Measurements from ENCODE around the gene MBOAT1.
A peak's percentile ranks its signal among the peaks of the same experiment; 100 is the strongest.
"Not testable (repeated sequence)": the region's sequence is repeated elsewhere in the genome, so short reads cannot be mapped to it uniquely, and the experiment has no call there.

Gene MBOAT1

DNA sequence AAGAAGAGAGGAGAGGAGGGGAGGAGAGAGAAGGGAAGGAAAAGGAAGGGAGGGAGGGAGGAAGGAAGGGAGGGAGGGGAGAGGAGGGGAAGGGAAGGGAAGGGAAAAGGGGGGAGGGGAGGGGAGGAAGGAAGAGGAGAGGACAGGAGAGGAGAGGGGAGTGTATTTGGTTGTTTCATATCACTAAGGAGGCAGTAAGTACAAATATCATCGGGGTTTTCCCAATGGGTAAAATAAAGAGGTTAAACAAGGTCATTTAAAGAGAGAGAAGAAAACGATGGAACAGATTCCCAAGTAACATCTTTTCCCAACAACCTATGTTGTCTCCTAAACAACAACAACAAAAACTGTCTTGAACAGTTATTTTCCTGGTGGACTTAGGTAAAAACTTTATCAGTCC is 43.6 kb downstream of the MBOAT1 start:
- DNase-seq: no peak

DNA sequence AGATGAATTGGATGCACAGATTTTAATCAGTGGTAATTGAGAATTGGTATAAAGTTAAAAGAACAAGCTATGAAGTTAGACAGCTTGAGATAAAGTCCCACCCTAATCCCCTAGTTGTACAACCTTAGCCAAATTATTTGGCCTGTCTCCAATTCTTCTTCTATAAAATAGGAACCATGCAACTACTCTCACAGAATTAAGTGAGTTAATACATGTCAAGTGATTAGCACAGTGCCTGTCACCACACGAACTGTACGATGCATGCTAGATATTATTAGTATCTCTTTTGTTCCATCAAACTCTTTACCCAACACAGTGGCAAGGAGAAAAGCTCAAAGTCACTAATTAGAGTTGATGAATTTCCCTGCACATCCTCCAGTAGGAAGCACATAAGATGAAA is 44.7 kb downstream of the MBOAT1 start:
- DNase-seq: no peak

DNA sequence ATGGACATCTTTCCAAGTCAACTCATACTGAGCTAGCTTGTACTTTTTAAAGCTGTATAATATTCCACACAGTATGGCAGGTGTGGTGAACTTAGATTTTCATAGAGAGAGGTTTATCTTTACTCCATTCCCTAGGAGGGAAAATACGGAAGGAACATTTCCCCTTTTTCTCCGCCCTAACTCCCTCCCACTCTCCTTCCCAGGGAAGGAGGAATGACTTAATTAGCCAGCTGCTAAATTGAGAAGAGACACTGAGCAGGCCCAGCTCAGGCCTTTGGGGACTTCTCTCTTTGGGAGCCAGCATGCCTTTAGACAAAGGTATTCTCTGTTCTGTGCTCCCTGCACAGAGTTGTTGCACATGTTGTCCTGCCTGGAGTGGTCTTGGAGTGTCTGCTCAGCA is 46.1 kb downstream of the MBOAT1 start:
- DNase-seq: no peak

DNA sequence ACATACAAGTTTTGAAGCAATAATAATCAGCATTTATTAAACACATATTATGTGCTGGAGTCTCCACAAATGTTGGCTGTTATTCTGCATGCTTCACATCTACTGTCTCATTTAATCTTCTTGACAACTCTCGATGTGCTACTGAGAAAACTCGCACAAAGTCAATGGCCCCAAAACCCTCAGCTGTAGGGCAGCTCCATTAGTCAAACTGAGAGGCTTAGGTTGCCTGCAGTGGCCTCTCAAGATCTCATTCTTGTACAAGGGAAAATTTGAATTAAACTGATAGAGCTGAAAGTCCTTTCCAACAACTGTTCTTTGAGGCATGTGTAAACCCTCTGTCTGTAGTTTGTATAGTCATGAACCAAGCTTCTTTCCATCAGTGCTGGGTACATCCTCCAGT is 49.8 kb downstream of the MBOAT1 start:
- DNase-seq: no peak

DNA sequence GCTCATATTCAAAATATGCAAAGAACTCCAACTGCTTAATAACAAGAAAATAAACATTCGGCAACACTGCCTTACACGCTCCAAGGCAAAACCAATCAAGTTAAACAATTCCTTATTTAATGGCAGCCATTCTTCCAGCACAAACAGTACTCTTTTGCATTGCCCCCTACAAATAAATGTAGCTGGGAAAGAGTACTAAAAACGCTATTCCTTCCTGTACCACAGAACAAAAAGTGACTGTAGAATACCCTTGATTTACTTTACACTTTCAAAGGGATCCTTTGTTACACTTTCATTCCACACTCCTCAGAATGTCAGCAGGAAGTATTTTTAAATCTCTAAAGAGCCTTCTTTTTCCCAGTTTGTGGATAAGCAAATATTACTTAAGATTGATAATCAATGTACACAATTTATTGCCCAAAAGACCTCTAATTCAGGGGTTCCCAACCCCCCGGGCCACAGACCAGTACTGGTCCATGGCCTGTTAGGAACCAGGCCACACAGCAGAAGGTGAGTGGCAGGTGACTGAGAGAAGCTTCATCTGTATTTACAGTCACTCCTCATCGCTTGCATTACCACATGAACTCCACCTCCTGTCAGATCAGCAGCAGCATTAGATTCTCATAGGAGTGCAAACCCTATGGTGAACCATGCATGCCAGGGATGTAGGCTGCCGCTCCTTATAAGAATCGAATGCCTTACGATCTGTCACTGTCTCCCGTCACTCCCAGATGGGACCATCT is 51.6 kb downstream of the MBOAT1 start:
- DNase-seq: no peak

DNA sequence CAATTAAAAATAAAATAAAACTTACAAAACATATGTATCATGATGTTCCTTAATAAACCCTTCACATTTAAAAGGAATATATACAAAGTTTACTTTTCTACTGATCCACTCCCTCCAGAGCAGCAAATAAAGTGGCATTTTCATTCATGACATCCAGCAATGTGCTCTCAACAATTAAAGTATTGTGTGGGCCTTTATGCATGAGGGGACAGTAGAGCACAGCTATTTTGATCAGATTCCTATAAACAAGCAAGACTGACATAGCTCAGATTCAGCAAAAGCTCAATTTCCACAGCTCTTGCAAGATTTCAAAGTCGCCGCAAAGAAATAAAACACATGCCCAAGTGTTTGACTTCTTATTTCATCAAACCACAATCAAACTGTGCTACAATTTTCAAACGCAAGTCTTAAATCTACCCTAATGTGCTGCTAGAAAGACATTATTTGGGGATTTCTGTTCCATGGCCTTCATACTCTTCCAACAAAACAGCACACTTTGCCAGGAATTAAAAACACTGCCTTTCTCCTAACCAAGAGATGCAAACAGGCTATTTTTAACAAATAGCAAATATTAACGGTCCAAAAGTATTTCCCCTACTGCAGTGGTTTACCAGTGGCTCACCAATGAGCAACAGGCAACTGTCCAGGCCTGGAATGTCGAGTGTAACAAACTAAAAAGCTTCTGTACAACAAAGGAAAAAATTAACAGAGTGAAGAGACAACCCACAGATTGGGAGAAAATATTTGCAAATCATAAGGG is 52.3 kb downstream of the MBOAT1 start:
- no peak for DNase-seq

DNA sequence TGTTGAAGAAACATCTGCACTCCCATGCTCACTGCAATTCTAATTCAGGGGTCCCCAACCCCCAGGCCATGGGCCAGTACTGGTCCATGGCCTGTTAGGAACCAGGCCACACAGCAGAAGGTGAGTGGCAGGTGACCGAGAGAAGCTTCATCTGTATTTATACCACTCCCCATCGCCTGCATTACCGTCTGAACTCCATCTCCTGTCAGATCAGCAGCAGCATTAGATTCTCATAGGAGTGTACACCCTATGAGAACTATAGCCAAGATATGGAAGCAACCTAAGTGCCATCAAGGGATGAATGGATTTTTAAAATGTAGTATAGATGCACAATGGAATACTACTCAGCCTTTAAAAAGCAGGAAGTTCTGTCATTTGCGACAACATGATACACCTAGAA is 53.2 kb downstream of the MBOAT1 start:
- no peak for DNase-seq

DNA sequence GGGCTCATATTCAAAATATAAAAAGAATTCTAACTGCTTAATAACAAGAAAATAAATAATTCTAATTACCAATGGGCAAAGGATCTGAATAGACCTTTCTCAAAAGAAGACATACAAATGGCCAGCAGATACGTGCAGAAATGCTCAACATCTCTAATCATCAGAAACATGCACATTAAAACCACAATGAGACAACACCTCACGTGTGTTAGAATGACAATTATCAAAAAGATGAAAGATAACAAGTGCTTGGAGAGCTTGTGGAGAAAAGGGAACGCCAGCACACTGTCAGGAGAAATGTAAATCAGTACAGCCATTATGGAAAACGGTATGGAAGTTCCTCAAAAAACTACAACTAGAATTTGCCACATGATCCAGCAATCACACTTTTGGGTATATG is 53.6 kb downstream of the MBOAT1 start:
- peak; percentile 36 for DNase-seq

DNA sequence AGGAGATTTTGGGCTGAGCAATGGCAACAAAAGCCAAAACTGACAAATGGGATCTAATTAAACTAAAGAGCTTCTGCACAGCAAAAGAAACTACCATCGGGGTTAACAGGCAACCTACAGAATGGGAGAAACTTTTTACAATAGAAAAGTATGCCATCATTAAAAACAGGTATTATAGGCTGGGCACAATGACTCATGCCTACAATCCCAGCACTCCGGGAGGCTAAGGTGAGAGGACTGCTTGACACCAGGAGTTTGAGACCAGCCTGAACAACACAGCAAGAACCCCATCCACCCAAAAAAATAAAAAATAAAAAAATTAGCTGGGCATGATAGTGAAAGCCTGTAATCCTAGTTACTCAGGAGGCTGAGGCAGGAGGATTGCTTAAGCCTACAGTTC is 55.4 kb downstream of the MBOAT1 start:
- no peak for DNase-seq

DNA sequence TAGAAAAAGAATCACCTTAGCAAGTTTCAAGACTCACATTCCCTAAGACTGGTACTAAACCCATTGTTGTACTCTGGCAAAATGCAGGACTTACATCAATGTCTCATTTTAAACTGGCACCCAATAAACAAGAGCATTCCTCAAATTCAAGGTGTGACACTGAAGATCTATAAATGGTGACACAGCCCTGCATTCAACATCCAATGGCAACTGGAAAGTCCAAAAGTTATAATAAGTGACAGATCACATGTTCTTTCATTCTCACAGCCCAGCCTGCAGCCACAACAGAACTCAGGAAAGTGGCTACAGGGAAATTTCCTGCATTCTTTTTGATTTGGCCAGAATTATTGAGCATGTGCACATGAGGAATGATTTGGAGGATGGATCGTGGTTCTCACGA is 57.5 kb downstream of the MBOAT1 start:
- DNase-seq: no peak

DNA sequence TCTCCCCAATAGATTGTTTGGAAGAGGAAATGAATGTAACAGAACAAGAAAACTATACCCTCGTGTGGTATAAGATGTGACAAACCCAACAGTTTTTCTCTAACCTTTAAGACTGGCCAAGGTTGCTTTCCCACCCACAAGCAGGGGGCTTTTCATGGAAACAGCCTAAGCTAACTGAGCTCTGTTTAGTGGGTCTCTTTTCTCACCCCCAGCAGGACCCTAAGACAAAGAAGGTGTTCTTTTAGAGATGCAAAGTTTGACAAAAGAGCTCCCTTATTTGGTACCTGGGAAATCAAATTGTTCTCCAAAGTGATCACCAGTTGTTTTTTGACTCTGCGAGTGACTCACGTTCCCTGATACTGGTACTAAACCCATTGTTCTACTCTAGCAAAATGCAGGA is 59.1 kb downstream of the MBOAT1 start:
- DNase-seq: no peak

DNA sequence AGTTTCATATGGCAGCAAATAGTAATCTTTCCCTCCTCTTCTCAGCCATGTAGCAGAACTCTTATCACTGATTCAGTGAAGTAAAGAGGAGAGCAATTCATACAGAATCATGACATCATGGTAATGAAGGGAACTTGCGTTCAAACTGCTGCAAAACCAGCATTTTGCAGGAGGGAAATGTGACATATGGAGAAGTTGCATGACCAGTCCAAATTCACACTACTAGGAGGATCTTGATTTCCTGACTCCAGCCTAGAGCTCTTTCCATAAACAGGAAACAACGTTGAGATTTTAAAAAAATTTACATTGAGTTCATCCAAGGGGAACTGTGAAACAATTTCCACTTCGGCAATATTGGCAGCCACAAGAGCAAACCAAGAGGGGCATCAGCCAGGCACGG is 63.8 kb downstream of the MBOAT1 start:
- no peak for DNase-seq

DNA sequence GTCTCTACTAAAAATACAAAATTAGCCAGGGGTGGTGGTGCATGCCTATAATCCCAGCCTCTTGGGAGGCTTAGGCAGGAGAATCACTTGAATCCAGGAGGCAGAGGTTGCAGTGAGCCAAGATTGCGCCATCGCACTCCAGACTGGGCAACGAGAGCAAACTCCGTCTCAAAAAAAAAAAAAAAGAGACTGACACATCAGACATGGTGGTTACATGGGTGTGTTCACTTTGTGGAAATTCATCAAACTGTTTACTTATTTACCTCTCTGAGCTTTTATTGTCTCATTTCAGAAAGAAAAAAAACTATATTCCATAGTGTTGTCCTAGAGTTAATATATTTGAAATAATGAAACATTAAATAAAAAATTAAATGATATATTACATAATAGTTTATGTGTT is 64.8 kb downstream of the MBOAT1 start:
- no peak for DNase-seq

DNA sequence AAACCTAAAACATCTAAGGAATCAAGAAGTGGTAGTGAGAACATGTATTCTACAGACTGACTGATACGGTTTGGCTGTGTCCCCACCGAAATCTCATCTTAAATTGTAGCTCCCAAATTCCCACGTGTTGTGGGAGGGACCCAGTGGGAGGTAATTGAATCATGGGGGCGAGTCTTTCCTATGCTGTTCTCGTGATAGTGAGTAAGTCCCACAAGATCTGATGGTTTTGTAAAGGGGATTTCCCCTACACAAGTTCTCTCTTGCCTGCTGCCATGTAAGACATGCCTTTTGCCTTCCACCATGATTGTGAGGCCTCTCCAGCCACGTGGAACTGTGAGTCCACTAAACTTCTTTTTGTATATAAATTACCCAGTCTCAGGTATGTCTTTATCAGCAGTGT is 65.4 kb downstream of the MBOAT1 start:
- DNase-seq: not testable (repeated sequence)

DNA sequence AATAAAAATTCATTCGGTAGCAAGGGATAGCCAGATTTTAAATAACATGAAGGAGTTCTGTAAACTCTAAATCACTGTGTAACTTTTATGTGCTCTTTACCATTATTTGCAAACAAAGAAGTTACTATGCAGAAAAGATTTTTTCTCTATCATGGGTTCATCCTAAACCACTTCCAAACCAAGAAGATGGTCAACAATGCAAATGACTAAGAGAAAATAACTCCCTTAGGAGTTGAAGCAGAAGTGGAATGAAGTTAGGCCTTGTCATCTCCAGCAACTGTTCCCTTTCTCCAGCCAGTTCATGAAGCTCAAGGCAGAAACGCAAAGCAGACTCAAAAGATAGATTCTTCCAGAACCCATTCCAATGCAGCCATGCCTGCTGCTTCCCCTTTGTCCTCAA is 66.0 kb downstream of the MBOAT1 start:
- DNase-seq: no peak

DNA sequence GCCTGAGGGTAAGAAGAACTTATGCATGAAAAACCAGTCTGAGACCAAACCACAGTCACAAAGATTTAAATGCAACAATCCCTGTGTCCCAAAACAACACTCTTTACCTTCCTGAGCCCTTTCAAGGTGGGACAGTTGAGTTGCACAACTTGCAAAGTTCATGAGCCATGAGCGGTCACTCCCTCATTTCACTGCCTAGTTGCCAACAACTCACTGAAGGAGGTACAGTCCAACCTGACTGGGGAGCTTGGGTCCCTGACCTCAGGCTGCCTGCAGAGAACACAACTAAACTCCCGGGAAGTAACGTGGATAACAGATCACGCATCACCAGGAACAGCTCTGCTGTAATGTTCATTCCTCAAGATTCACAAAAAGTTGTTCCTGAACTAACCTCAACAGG is 69.4 kb downstream of the MBOAT1 start:
- DNase-seq: no peak

DNA sequence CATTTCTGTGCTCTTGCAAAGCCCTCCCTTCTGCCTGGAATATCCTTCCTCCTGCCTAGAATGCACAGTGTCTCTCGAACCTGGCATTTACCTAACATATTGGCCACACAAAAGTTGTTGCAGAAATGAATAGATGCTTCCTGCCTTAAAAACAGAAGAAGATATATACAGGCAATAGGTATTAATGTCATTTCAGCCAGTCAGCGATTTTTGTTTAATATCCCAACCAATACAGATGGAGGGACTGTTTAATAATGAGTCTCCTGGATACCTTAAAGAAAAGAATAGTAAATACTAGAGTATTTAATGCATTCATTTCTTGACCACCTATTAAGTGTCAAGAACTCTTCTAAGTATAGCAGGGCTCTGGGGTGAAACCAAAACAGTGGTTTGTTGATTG is 70.3 kb downstream of the MBOAT1 start:
- no peak for DNase-seq

DNA sequence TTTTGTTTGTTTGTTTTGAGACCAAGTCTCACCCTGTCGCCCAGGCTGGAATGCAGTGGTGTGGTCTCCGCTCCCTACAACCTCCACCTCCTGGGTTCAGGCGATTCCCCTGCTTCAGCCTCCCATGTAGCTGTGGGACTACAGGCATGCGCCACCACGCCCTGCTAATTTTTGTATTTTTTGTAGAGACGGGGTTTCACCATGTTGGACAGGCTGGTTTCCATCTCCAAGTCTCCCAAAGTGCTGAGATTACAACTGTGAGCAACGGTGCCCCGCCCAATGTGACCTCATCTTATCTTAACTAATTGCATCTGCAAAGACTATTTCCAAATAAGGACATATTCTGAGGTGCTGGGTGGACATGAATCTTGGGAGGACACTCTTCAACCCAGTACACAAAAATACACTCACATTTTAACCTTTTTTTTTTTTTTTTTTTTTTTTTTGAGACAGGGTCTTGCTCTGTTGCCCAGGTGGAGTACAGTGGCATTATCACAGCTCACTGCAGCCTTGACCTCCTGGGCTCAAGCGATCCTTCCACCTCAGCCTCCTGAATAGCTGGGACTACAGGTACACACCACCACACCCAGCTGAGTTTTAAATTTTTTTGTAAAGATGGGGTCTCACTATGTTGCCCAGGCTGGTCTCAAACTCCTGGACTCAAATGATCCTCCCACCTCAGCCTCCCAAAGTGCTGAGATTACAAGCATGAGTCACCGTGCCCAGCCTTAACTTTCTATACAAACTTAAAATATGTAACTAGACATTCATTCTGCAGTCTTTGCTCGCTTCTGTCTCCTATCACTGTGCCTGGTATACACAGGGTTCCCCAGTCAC is 72.9 kb downstream of the MBOAT1 start:
- peak; percentile 13 for DNase-seq

DNA sequence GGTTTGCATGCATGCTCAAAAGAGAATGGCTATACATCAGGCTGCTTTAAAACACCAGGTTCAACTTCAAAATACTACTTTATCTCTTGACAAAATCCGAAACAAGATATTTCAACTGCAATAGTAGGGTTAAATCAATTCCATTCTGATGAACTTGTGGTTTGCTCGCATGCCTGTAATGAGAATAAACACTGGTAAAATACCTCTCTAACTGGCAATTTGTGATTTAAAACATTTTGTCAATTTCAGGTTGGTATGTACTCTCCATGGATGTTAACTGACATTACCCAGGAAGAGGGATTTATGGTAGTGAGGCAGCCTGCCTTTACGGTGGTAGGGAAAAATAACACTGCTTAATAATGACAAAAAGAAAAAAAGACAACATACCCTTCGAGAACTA is 74.4 kb downstream of the MBOAT1 start:
- DNase-seq: no peak

DNA sequence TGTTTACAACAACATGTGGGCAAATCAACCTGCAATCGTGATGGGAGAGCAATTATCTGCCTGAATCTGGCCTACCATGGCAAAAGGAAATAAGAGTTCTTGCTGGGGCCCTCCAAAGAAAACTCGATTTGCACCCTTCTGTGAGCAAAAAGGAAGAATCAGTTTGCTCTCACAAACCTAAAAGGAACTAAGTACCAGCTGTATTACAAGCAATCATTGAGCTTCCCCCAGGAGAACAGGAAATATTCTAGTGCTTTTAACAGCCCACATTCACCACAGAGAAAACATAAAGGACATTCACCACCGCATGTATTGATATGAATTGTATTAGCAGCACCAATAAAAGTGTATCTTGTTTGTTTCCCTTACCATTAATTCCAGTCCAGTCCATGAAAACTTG is 75.0 kb downstream of the MBOAT1 start:
- DNase-seq: no peak

DNA sequence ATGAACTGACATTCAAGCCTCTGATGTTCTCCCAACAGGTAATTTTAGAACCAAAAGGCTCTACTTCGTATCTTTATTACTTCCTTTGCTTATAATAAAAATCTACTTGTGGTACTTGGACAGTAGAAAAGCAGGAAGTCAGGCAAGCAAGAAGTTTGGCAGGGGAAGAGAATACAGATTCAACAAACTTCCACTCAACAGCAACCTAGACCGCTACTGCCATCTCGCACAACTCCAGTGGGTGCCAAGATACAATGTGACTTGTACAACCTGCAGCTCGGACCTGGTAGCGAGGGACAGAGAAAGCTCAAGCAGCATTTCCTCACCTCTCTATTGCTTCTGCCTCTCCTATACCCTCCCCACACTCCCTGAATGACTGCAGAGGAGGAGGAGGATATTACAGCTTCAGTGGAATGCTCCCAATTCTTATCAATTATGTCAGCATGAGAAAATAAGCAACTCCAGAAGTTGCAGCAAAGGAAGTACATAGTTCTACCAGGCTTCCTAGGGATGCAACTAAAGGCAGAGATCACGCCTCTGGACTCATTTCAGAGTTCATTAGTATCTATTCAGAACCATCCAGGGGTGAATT is 76.5 kb downstream of the MBOAT1 start:
- DNase-seq: no peak

DNA sequence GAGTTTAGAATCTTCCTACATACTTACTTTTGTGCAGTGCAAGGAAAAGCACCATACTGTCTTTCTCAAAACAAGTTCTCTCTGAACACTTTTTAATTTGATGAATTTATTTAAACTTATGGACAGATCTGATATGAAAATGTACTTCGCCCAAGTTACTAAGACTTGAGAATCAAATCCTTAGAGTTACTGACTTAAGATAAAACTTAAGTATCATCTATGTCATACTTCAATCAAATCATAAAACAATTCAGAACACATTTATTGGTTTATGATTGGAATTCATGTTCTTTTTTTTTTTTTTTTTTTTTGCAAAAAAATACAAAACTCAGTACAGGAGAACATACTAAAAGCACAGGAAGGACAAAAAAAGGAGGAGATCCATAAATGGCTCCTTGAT is 77.7 kb downstream of the MBOAT1 start:
- no peak for DNase-seq

DNA sequence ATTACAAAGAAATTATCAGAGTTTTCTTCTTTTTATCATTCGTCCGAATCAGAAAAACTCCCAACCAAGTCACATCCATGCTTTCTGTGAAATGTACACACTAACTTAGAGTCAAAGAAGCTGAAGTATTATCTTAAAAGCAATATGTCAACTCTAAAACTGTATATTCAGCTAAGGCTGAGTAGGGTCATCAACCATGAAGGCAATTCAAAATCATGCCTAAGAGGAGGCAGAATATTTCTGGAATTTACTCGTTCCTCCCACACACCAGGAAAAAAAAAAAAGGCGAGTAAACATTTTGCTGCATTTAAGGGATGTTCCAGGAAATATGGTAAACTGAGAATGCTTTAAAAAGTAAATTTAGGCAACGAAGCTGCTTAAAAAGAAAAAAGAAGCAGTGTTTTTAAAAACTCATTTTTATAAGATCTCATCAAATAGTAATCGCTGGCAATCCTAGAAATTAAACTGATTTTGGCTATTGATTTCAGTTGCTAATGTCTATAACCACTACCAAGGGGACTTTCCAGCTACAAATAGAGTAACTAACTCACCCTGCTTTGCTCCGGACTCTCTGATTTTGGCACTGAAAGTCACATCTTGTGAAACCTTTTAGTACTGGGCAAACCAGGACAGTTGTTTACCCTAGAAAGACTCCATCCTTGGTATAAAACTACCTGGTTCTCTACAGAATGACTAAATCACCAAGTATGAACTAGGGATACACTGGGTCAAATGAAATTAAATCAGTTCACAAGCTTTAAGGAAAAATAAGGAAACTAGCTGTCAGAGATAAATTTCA is 82.8 kb downstream of the MBOAT1 start:
- no peak for DNase-seq
